ENCODE results near the gene PTX4. TPM values are rescaled to one million over a fixed set of nuclear protein-coding genes. Genes with fewer than 3 reads are reported as not detected.

PTX4 gene
- total RNA-seq, 2 donors from 2014 or later, result not detected

Other genes with a start within 250 kb of the PTX4 start
- gene TPSAB1, start 248.2 kb downstream of the PTX4 start, total RNA-seq, result under 1 TPM; 0.29 to 0.32 TPM
- not detected for gene TPSD1, start 232.9 kb downstream of the PTX4 start, total RNA-seq
- gene UBE2I, start 179.3 kb downstream of the PTX4 start, total RNA-seq, result 100 to 1,000 TPM; 204 to 206 TPM
- 1 to 10 TPM in 1 of 2 donors, under 1 TPM in 1; 0.71 to 2.2 TPM for gene BAIAP3, start 155.3 kb downstream of the PTX4 start, total RNA-seq
- 10 to 100 TPM; 36.7 to 64.2 TPM for gene TSR3, start 137.1 kb downstream of the PTX4 start, total RNA-seq
- 10 to 100 TPM; 22.6 to 24.4 TPM for gene GNPTG, start 137.0 kb downstream of the PTX4 start, total RNA-seq
- 10 to 100 TPM; 36.4 to 76.4 TPM for gene UNKL, start 74.2 kb downstream of the PTX4 start, total RNA-seq
- gene UQCC4, start 68.2 kb downstream of the PTX4 start, total RNA-seq, result 10 to 100 TPM; 12.1 to 23.1 TPM
- gene PERCC1, start 57.9 kb downstream of the PTX4 start, total RNA-seq, result not detected
- 1 to 10 TPM; 2.1 to 3.7 TPM for gene CCDC154, start 44.4 kb downstream of the PTX4 start, total RNA-seq
- 10 to 100 TPM; 44.8 to 63.9 TPM for gene CLCN7, start 13.9 kb downstream of the PTX4 start, total RNA-seq
- gene TELO2, start 4.4 kb upstream of the PTX4 start, total RNA-seq, result 10 to 100 TPM; 49.2 to 67.9 TPM
- gene TMEM204, start 44.7 kb upstream of the PTX4 start, total RNA-seq, result 10 to 100 TPM; 14.3 to 22.5 TPM
- gene IFT140, start 123.1 kb upstream of the PTX4 start, total RNA-seq, result 10 to 100 TPM; 11.9 to 19.9 TPM
- 10 to 100 TPM; 12.0 to 20.6 TPM for gene CRAMP1, start 123.4 kb upstream of the PTX4 start, total RNA-seq
- gene JPT2, start 189.3 kb upstream of the PTX4 start, total RNA-seq, result 10 to 100 TPM; 55.9 to 85.1 TPM
- gene MAPK8IP3, start 217.3 kb upstream of the PTX4 start, total RNA-seq, result 100 to 1,000 TPM in 1 of 2 donors, 10 to 100 TPM in 1; 59.9 to 106 TPM